ENCODE measurements around the gene UBL5. TPM values are rescaled to one million over a fixed set of nuclear protein-coding genes. Genes with fewer than 3 reads are reported as not detected.
A peak's percentile ranks its signal among the peaks of the same experiment; 100 is the strongest.
"Not testable (repeated sequence)": the region's sequence is repeated elsewhere in the genome, so short reads cannot be mapped to it uniquely, and the experiment has no call there.

Gene UBL5
- total RNA-seq, 1 donor: 111 TPM

GRCh38 chr19:9786342-9786741 is 41.4 kb upstream of the UBL5 start:
- H3K27ac ChIP-seq (ENCODE audit: low read depth, low read length): peak overlapping the region; percentile 65
- no peaks in the 10 kb centered on the region for H3K9me3 ChIP-seq (ENCODE audit: low read depth, low read length)
- no peak for DNase-seq (ENCODE audit: insufficient read length, low spot score, missing footprints)
- H3K27me3 ChIP-seq (ENCODE audit: insufficient read depth, low read length): no peaks in the 10 kb centered on the region
- H3K79me2 ChIP-seq (ENCODE audit: insufficient read depth, low read length): peaks cover 7% of the 10 kb centered on the region
- no peaks in the 10 kb centered on the region for H3K36me3 ChIP-seq (ENCODE audit: insufficient read depth, low read length)
- H3K4me2 ChIP-seq (ENCODE audit: insufficient read depth, low read length): peak overlapping the region; percentile 84
- H2AFZ ChIP-seq (ENCODE audit: low read length): peak overlapping the region; percentile 91
- peaks cover 8% of the 10 kb centered on the region for H3K4me1 ChIP-seq (ENCODE audit: insufficient read depth, low read length)
- no peaks in the 10 kb centered on the region for H4K20me1 ChIP-seq (ENCODE audit: insufficient read depth, low read length)
- peak overlapping the region; percentile 94 for H3K4me3 ChIP-seq (ENCODE audit: insufficient read depth, low read length)
- TF ChIP-seq CTCF (IDR thresholded peaks at IDR 0.05; ENCODE audit: extremely low read depth, low read depth, low read length): no peak

GRCh38 chr19:9786819-9787218 is 40.9 kb upstream of the UBL5 start:
- no peak for TF ChIP-seq CTCF (IDR thresholded peaks at IDR 0.05; ENCODE audit: extremely low read depth, low read depth, low read length)
- Histone ChIP-seq H3K79me2 (ENCODE audit: insufficient read depth, low read length) (peaks cover 7% of the 10 kb centered on the region), H3K36me3 (ENCODE audit: insufficient read depth, low read length) (no peaks in the 10 kb centered on the region), H3K27ac (ENCODE audit: low read depth, low read length) (no peak overlapping the region), H3K4me1 (ENCODE audit: insufficient read depth, low read length) (peaks cover 10% of the 10 kb centered on the region), H3K9me3 (ENCODE audit: low read depth, low read length) (no peaks in the 10 kb centered on the region), H4K20me1 (ENCODE audit: insufficient read depth, low read length) (no peaks in the 10 kb centered on the region), H2AFZ (ENCODE audit: low read length) (peak overlapping the region; percentile 6), H3K4me3 (ENCODE audit: insufficient read depth, low read length) (no peak overlapping the region), H3K27me3 (ENCODE audit: insufficient read depth, low read length) (no peaks in the 10 kb centered on the region), H3K4me2 (ENCODE audit: insufficient read depth, low read length) (no peak overlapping the region)
- DNase-seq (ENCODE audit: insufficient read length, low spot score, missing footprints): no peak

GRCh38 chr19:9788604-9789003 is 39.1 kb upstream of the UBL5 start:
- not testable (repeated sequence) for H3K9me3 ChIP-seq (ENCODE audit: low read depth, low read length); H3K36me3 ChIP-seq (ENCODE audit: insufficient read depth, low read length); H2AFZ ChIP-seq (ENCODE audit: low read length); H3K27ac ChIP-seq (ENCODE audit: low read depth, low read length); DNase-seq (ENCODE audit: insufficient read length, low spot score, missing footprints); H3K4me2 ChIP-seq (ENCODE audit: insufficient read depth, low read length); H3K27me3 ChIP-seq (ENCODE audit: insufficient read depth, low read length); H3K4me3 ChIP-seq (ENCODE audit: insufficient read depth, low read length); H4K20me1 ChIP-seq (ENCODE audit: insufficient read depth, low read length); H3K79me2 ChIP-seq (ENCODE audit: insufficient read depth, low read length)
- peaks cover 10% of the 10 kb centered on the region for H3K4me1 ChIP-seq (ENCODE audit: insufficient read depth, low read length)

GRCh38 chr19:9789066-9789465 is 38.7 kb upstream of the UBL5 start:
- Histone ChIP-seq H2AFZ (ENCODE audit: low read length) (no peak overlapping the region), H3K79me2 (ENCODE audit: insufficient read depth, low read length) (peaks cover 1% of the 10 kb centered on the region), H3K4me2 (ENCODE audit: insufficient read depth, low read length) (no peak overlapping the region), H3K36me3 (ENCODE audit: insufficient read depth, low read length) (no peaks in the 10 kb centered on the region), H4K20me1 (ENCODE audit: insufficient read depth, low read length) (no peaks in the 10 kb centered on the region), H3K4me1 (ENCODE audit: insufficient read depth, low read length) (peaks cover 10% of the 10 kb centered on the region), H3K4me3 (ENCODE audit: insufficient read depth, low read length) (no peak overlapping the region), H3K27ac (ENCODE audit: low read depth, low read length) (no peak overlapping the region), H3K9me3 (ENCODE audit: low read depth, low read length) (no peaks in the 10 kb centered on the region), H3K27me3 (ENCODE audit: insufficient read depth, low read length) (no peaks in the 10 kb centered on the region)
- DNase-seq (ENCODE audit: insufficient read length, low spot score, missing footprints): no peak
- no peak for TF ChIP-seq CTCF (IDR thresholded peaks at IDR 0.05; ENCODE audit: extremely low read depth, low read depth, low read length)

- not testable (repeated sequence) for H3K36me3 ChIP-seq (ENCODE audit: insufficient read depth, low read length); H3K27ac ChIP-seq (ENCODE audit: low read depth, low read length); H4K20me1 ChIP-seq (ENCODE audit: insufficient read depth, low read length); H3K4me2 ChIP-seq (ENCODE audit: insufficient read depth, low read length); H3K79me2 ChIP-seq (ENCODE audit: insufficient read depth, low read length); H3K9me3 ChIP-seq (ENCODE audit: low read depth, low read length); H3K27me3 ChIP-seq (ENCODE audit: insufficient read depth, low read length); H3K4me3 ChIP-seq (ENCODE audit: insufficient read depth, low read length); H2AFZ ChIP-seq (ENCODE audit: low read length); H3K4me1 ChIP-seq (ENCODE audit: insufficient read depth, low read length)
- peak; percentile 10 for DNase-seq (ENCODE audit: insufficient read length, low spot score, missing footprints)
Observed at GRCh38 chr19:9789579-9789978, 38.1 kb upstream of the UBL5 start.

- Histone ChIP-seq H3K4me3 (ENCODE audit: insufficient read depth, low read length) (peak overlapping the region; percentile 85), H3K4me2 (ENCODE audit: insufficient read depth, low read length) (peak overlapping the region; percentile 84)
- not testable (repeated sequence) for DNase-seq (ENCODE audit: insufficient read length, low spot score, missing footprints); H4K20me1 ChIP-seq (ENCODE audit: insufficient read depth, low read length); H3K9me3 ChIP-seq (ENCODE audit: low read depth, low read length); H3K27ac ChIP-seq (ENCODE audit: low read depth, low read length); H3K36me3 ChIP-seq (ENCODE audit: insufficient read depth, low read length); H3K79me2 ChIP-seq (ENCODE audit: insufficient read depth, low read length); H3K27me3 ChIP-seq (ENCODE audit: insufficient read depth, low read length); H2AFZ ChIP-seq (ENCODE audit: low read length); H3K4me1 ChIP-seq (ENCODE audit: insufficient read depth, low read length)
Observed at GRCh38 chr19:9791073-9791367, 36.7 kb upstream of the UBL5 start.

Measured in osteoblast (primary cell).